ENCODE results near the gene MRPL41.
"Not testable (repeated sequence)": the region's sequence is repeated elsewhere in the genome, so short reads cannot be mapped to it uniquely, and the experiment has no call there.

MRPL41 gene

DNA sequence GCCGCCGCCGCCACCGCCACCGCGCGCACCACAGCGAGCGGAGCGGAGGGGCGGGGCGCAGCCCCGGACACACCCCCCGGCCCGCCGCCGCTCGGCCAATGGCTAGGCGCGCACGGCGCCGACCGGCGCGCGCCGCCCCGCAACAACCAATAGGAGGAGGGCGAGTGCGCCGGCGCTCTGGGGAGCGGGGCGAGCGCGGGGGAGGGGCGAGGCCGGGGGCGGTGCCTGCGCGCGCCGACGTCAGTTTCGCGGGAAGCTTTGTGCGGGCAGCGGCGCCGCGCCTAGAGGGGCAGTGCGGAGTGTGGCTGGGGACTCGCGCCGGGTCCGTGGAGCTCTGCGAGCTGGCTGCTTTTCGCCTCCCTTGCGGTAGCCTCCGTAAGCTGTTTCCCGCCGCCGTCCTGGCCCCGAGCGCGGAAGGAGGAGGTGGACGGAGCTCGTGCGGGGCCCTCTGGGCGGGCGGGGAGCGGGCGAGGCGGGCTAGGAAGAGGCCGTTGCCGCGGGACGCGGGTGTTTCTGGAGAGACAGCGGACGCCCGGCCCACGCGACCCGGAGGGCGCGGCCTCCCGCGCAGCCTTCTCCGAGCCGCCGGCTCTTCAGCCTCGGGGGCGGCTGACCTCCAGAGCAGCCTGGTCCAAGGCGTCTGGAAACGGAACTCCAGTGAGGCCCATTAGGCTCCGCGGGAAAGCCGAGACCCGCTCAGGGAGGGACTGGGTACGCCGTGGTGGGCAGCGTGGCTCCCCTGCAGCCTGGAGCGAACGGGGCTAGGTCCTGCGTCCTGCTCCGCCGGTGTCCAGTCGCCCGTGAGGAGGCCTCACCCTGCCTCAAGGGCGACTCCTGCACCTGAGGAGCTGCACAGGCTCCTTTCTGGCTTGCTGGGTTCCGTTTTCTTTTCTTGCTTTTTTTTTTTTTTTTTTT is 39.0 kb downstream of the MRPL41 start, which contains the start of gene ZMYND19:
Gene ZMYND19 (minus strand): TSS at position 44 of the 915 bp plus-strand sequence. CDS start 249 bp downstream, outside the sequence.
- no peaks in the 10 kb centered on the region for H3K9me3 ChIP-seq (ENCODE audit: insufficient read depth, low read length, severe bottlenecking)
- H2AFZ ChIP-seq (ENCODE audit: low read depth, low read length): peak within 1 kb of the TSS; percentile 86
- ATAC-seq (ENCODE audit: insufficient read depth, low read depth) (peak; percentile 94), DNase-seq (peak; percentile 85)
- peaks cover 24% of the 10 kb centered on the region for H3K79me2 ChIP-seq (ENCODE audit: insufficient read depth, low read length)
- H3K4me3 ChIP-seq (ENCODE audit: low read depth in 1 of 2, low read length in 2 of 2): peak within 1 kb of the TSS; percentile 68 to 90
- H3K4me1 ChIP-seq (ENCODE audit: insufficient read depth, low read length): peaks cover 29% of the 10 kb centered on the region
- peak within 1 kb of the TSS; percentile 97 for H3K4me2 ChIP-seq (ENCODE audit: insufficient read depth, low read length)
- TF ChIP-seq EZH2 (IDR thresholded peaks at IDR 0.05; ENCODE audit: borderline replicate concordance, low read depth, low read length, severe bottlenecking) (no peak), CTCF (IDR thresholded peaks at IDR 0.05; ENCODE audit: borderline replicate concordance, extremely low read depth, low read length, poor library complexity, severe bottlenecking) (no peak)
- peaks cover 43% of the 10 kb centered on the region for H4K20me1 ChIP-seq (ENCODE audit: insufficient read depth, low read length)
- peak within 1 kb of the TSS; percentile 50 for H3K27ac ChIP-seq (ENCODE audit: low read length)
- peak within 1 kb of the TSS; percentile 86 for H3K9ac ChIP-seq (ENCODE audit: low read depth, low read length)
- peaks cover 36% of the 10 kb centered on the region for H3K36me3 ChIP-seq (ENCODE audit: insufficient read depth, low read length)
- H3K27me3 ChIP-seq (ENCODE audit: insufficient read depth, low read length, poor library complexity): no peaks in the 10 kb centered on the region

- DNase-seq: no peak
- no peak overlapping the region for H3K9ac ChIP-seq (ENCODE audit: low read depth, low read length)
- ATAC-seq (ENCODE audit: insufficient read depth, low read depth): no peak
Observed at GRCh38 chr9:137592767-137593166, 41.1 kb downstream of the MRPL41 start.

DNA sequence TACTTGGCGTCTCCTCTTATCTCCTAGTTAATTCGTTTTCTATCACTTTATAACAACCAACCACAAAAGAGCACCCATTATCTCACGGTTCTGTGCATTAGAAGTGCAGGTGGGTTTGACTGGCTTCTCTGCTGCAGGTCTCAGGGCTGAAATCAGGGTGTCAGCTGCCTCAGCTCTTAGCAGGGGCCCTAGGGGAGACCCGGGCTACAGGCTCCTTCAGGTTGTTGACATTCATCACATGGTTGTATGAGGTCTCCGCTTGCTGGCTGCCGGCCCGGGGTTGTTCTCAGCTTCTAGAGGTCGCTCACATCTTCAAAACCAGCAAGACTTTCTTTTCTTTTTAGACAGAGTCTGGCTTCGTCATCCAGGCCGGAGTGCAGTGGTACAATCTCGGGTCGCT is 41.5 kb downstream of the MRPL41 start:
- no peak overlapping the region for H3K4me2 ChIP-seq (ENCODE audit: insufficient read depth, low read length)
- peaks cover 24% of the 10 kb centered on the region for H3K4me1 ChIP-seq (ENCODE audit: insufficient read depth, low read length)
- H3K27me3 ChIP-seq (ENCODE audit: insufficient read depth, low read length, poor library complexity): no peaks in the 10 kb centered on the region
- ATAC-seq (ENCODE audit: insufficient read depth, low read depth) (no peak), DNase-seq (no peak)
- TF ChIP-seq CTCF (IDR thresholded peaks at IDR 0.05; ENCODE audit: borderline replicate concordance, extremely low read depth, low read length, poor library complexity, severe bottlenecking): no peak
- no peak for TF ChIP-seq EZH2 (IDR thresholded peaks at IDR 0.05; ENCODE audit: borderline replicate concordance, low read depth, low read length, severe bottlenecking)
- H3K79me2 ChIP-seq (ENCODE audit: insufficient read depth, low read length): peaks cover 17% of the 10 kb centered on the region
- H3K9me3 ChIP-seq (ENCODE audit: insufficient read depth, low read length, severe bottlenecking): no peaks in the 10 kb centered on the region
- no peak overlapping the region for H3K27ac ChIP-seq (ENCODE audit: low read length)
- H2AFZ ChIP-seq (ENCODE audit: low read depth, low read length): no peak overlapping the region
- H3K36me3 ChIP-seq (ENCODE audit: insufficient read depth, low read length): peaks cover 12% of the 10 kb centered on the region
- H3K4me3 ChIP-seq (ENCODE audit: low read depth in 1 of 2, low read length in 2 of 2): no peak overlapping the region
- peaks cover 19% of the 10 kb centered on the region for H4K20me1 ChIP-seq (ENCODE audit: insufficient read depth, low read length)
- H3K9ac ChIP-seq (ENCODE audit: low read depth, low read length): no peak overlapping the region

More at GRCh38 chr9:137592767-137593166, 41.1 kb downstream of the MRPL41 start:
- H4K20me1 ChIP-seq (ENCODE audit: insufficient read depth, low read length): peaks cover 23% of the 10 kb centered on the region
- peaks cover 16% of the 10 kb centered on the region for H3K36me3 ChIP-seq (ENCODE audit: insufficient read depth, low read length)
- no peaks in the 10 kb centered on the region for H3K27me3 ChIP-seq (ENCODE audit: insufficient read depth, low read length, poor library complexity)
- H3K9me3 ChIP-seq (ENCODE audit: insufficient read depth, low read length, severe bottlenecking): no peaks in the 10 kb centered on the region
- peaks cover 21% of the 10 kb centered on the region for H3K79me2 ChIP-seq (ENCODE audit: insufficient read depth, low read length)
- H3K4me2 ChIP-seq (ENCODE audit: insufficient read depth, low read length): no peak overlapping the region
- H3K27ac ChIP-seq (ENCODE audit: low read length): no peak overlapping the region
- no peak overlapping the region for H3K4me3 ChIP-seq (ENCODE audit: low read depth in 1 of 2, low read length in 2 of 2)
- H3K4me1 ChIP-seq (ENCODE audit: insufficient read depth, low read length): peaks cover 27% of the 10 kb centered on the region
- H2AFZ ChIP-seq (ENCODE audit: low read depth, low read length): no peak overlapping the region
- TF ChIP-seq EZH2 (IDR thresholded peaks at IDR 0.05; ENCODE audit: borderline replicate concordance, low read depth, low read length, severe bottlenecking): no peak
- TF ChIP-seq CTCF (IDR thresholded peaks at IDR 0.05; ENCODE audit: borderline replicate concordance, extremely low read depth, low read length, poor library complexity, severe bottlenecking): no peak

- ATAC-seq (ENCODE audit: insufficient read depth, low read depth); H2AFZ ChIP-seq (ENCODE audit: low read depth, low read length); H3K4me3 ChIP-seq (ENCODE audit: low read depth in 1 of 2, low read length in 2 of 2); H4K20me1 ChIP-seq (ENCODE audit: insufficient read depth, low read length); H3K79me2 ChIP-seq (ENCODE audit: insufficient read depth, low read length); DNase-seq; H3K27me3 ChIP-seq (ENCODE audit: insufficient read depth, low read length, poor library complexity); H3K4me1 ChIP-seq (ENCODE audit: insufficient read depth, low read length); H3K9ac ChIP-seq (ENCODE audit: low read depth, low read length); H3K36me3 ChIP-seq (ENCODE audit: insufficient read depth, low read length); H3K27ac ChIP-seq (ENCODE audit: low read length); H3K4me2 ChIP-seq (ENCODE audit: insufficient read depth, low read length); H3K9me3 ChIP-seq (ENCODE audit: insufficient read depth, low read length, severe bottlenecking): not testable (repeated sequence)
Observed at GRCh38 chr9:137596577-137596976, 44.9 kb downstream of the MRPL41 start.
